Heart left ventricle (tissue), 13 donors: ENCODE measurements around the gene LFNG.

ENCODE experiments used
- POLR2A ChIP-seq, 2 donors: fragments of 450-650 bp; IDR thresholded peaks; one replicate each; pipeline ENCODE4 v1.6.1; 2017; ENCODE audit warnings: antibody characterized with exemption in 2 of 2, mild to moderate bottlenecking in 2 of 2, moderate library complexity in 2 of 2
- TF ChIP-seq, protein P1 (sequence below), 12 donors: fragments of 200-600 bp; sonication (generic) in 4 of 12; IDR thresholded peaks; one replicate each; pipeline versions ENCODE4 v1.5.0 to v1.8.0; 2018 to 2022; ENCODE audit warnings: antibody characterized with exemption in 12 of 12, mild to moderate bottlenecking in 5 of 12
- donor health status: ischemic (EF 13 %, LVEDD 7.1; RV severe dilation, severe dysfunction).
- donor health status: DM: no; HTN: yes; CAD: no.
- donor health status: DM: no; HTN: no; CAD: no.
- donor health status: ischemic (EF 25% LVEDD 6.9; RV normal size, moderate dysfunction).
- donor health status: ischemic (EF 25% LVEDD 5.7; RV mildly dilated, moderate dysfunction).
- donor health status: ischemic (EF 35%, LVEDD 5.7; RV mildly dilated, moderate dysfunction).
- donor health status: nonischemic (EF 11% LVEDD 7.7; RV severe dilation, severe dysfunction).
- donor health status: DM: yes; HTN: yes; CAD: no.
- donor health status: PGD.
- donor health status: ischemic (EF 29% LVEDD 5.4; RV normal size, mild dysfunction).
- donor health status: nonischemic (EF 23%, LVEDD 6.1; RV moderate dilation, normal function).

DNA sequence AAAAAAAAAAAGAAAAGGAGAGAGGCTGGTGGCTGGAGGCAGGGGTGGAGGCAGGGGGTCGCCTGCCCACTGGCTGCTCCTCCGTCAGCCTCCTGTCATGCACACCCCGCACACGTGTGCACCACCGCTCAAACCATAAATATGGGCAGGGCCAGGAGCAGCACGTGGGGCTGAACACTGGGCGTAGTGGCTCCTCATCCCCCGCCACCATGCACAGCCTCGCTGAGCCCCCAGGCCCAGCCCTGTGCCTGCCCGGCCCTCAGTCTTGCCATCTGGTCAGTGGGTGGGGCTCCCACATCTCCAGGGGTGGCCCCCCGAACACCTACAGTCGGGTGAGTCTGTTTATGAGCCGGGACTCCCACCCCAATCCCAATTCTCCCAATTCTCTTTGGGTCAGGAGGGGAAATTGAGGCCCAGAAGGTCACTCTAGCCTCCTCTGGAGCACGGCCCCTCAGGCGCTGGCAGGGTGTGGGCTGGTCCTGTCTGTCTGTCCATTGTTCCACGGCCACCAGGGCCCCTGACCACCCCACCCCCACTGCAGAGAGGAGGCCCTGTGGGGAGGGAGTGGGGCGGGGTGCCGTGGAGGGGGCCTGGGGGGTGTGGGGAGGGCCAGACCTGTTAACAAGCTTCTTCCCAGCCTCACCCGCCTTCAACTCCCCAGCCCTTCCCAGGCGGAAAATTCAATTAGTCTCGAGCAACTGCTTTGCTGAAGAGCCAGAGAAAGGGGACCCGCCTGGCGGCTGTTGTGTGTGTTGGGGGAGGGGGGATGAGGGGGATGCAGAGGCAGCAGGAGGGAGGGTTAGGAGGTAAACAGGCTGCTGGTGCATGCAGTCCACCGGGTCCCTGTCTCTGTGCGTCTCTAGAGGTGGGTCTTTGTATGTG lies 23.9 kb upstream of the LFNG start:
- TF ChIP-seq, protein P1, sequence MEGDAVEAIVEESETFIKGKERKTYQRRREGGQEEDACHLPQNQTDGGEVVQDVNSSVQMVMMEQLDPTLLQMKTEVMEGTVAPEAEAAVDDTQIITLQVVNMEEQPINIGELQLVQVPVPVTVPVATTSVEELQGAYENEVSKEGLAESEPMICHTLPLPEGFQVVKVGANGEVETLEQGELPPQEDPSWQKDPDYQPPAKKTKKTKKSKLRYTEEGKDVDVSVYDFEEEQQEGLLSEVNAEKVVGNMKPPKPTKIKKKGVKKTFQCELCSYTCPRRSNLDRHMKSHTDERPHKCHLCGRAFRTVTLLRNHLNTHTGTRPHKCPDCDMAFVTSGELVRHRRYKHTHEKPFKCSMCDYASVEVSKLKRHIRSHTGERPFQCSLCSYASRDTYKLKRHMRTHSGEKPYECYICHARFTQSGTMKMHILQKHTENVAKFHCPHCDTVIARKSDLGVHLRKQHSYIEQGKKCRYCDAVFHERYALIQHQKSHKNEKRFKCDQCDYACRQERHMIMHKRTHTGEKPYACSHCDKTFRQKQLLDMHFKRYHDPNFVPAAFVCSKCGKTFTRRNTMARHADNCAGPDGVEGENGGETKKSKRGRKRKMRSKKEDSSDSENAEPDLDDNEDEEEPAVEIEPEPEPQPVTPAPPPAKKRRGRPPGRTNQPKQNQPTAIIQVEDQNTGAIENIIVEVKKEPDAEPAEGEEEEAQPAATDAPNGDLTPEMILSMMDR (IDR thresholded peaks at IDR 0.05): no peak
- TF ChIP-seq POLR2A (IDR thresholded peaks at IDR 0.05): no peak
